Measurements from ENCODE around the gene CEP112.

DNA sequence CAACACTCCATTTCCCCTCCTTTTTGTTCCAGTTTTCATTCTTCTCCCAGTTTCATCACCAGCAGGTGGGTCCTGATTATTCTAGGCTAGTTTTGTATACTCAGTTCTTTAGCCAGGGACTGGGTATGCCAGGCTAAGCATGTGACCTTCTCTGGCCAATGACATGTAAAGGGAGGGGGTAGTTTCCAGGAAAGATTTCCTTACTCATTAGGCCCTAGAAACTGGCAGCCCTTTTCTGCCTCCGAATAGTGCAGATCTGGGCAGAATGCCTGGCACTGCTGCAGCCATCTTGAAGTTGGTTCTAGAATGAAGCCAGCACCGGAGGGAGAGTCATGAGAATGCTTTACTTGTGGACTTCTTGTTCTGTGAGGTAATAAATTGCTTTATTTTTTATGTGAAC is 503.6 kb downstream of the CEP112 start:
- TF ChIP-seq, protein P1, sequence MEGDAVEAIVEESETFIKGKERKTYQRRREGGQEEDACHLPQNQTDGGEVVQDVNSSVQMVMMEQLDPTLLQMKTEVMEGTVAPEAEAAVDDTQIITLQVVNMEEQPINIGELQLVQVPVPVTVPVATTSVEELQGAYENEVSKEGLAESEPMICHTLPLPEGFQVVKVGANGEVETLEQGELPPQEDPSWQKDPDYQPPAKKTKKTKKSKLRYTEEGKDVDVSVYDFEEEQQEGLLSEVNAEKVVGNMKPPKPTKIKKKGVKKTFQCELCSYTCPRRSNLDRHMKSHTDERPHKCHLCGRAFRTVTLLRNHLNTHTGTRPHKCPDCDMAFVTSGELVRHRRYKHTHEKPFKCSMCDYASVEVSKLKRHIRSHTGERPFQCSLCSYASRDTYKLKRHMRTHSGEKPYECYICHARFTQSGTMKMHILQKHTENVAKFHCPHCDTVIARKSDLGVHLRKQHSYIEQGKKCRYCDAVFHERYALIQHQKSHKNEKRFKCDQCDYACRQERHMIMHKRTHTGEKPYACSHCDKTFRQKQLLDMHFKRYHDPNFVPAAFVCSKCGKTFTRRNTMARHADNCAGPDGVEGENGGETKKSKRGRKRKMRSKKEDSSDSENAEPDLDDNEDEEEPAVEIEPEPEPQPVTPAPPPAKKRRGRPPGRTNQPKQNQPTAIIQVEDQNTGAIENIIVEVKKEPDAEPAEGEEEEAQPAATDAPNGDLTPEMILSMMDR (IDR thresholded peaks at IDR 0.05; ENCODE audit: insufficient read depth, low read depth, low read length) = no peak
- TF ChIP-seq EZH2 (IDR thresholded peaks at IDR 0.05; ENCODE audit: insufficient read depth, low read length) = no peak

All from astrocyte (in vitro differentiated cells and primary cell).